KMS-11 (cell line): ENCODE results near the gene NDST1.

Experiments used
- H2AFZ ChIP-seq: fragments of 200-600 bp; sonication (generic); 2 replicates; pipeline ENCODE4 v1.6.1; 2016; ENCODE audit warnings: antibody characterized with exemption, mixed run types, low read depth
- H3K27ac ChIP-seq: fragments of 200-600 bp; sonication (generic); 2 replicates; pipeline ENCODE4 v1.6.1; 2016; ENCODE audit warnings: mild to moderate bottlenecking, mixed run types
- H3K27me3 ChIP-seq: fragments of 200-600 bp; sonication (generic); 2 replicates; pipeline ENCODE4 v1.6.1; 2017; ENCODE audit warnings: mild to moderate bottlenecking, low read depth, mixed run types, moderate library complexity; ENCODE audit not compliant: insufficient read depth
- H3K36me3 ChIP-seq: fragments of 200-600 bp; sonication (generic); 2 replicates; pipeline ENCODE4 v1.6.1; 2017; ENCODE audit warnings: mild to moderate bottlenecking, mixed run types; ENCODE audit not compliant: insufficient read depth
- H3K4me1 ChIP-seq: fragments of 200-600 bp; sonication (generic); 2 replicates; pipeline ENCODE4 v1.6.1; 2016; ENCODE audit warnings: mild to moderate bottlenecking, low read depth, mixed run types; ENCODE audit not compliant: poor library complexity, severe bottlenecking
- H3K4me2 ChIP-seq: fragments of 200-600 bp; sonication (generic); 2 replicates; pipeline ENCODE4 v1.7.0; 2016; ENCODE audit warnings: mild to moderate bottlenecking, mixed run types
- H3K4me3 ChIP-seq: fragments of 200-600 bp; sonication (generic); IDR thresholded peaks from 2 replicates; pipeline ENCODE4 v1.6.1; 2017; ENCODE audit warnings: low read depth, low read length, mixed read lengths; ENCODE audit not compliant: insufficient read depth
- H3K79me2 ChIP-seq: fragments of 200-600 bp; sonication (generic); 2 replicates; pipeline ENCODE4 v1.6.1; 2016; ENCODE audit warnings: low read depth, mixed run types; ENCODE audit not compliant: insufficient read depth
- H3K9ac ChIP-seq: fragments of 200-600 bp; sonication (generic); 2 replicates; pipeline ENCODE4 v1.6.1; 2016; ENCODE audit warnings: mild to moderate bottlenecking, mixed run types
- H4K20me1 ChIP-seq: fragments of 200-600 bp; sonication (generic); 2 replicates; pipeline ENCODE4 v1.6.1; 2016; ENCODE audit warnings: mild to moderate bottlenecking, mixed run types; ENCODE audit not compliant: insufficient read depth
- CTCF ChIP-seq: fragments of 200-600 bp; sonication (generic); conservative IDR thresholded peaks from 2 replicates; pipeline ENCODE4 v1.6.1; 2017; ENCODE audit warnings: low read depth, mild to moderate bottlenecking, antibody characterized with exemption, low read length, moderate library complexity, mixed read lengths

The NDST1 gene

GRCh38 chr5:150519978-150520377, 12.0 kb downstream of the NDST1 start:
- Histone ChIP-seq H3K27ac (no peak overlapping the region), H3K27me3 (no peaks in the 10 kb centered on the region), H3K9ac (no peak overlapping the region), H3K79me2 (no peaks in the 10 kb centered on the region), H2AFZ (no peak overlapping the region), H3K4me3 (no peak overlapping the region), H3K4me1 (no peaks in the 10 kb centered on the region), H3K36me3 (no peaks in the 10 kb centered on the region), H4K20me1 (no peaks in the 10 kb centered on the region), H3K4me2 (no peak overlapping the region)
- TF ChIP-seq CTCF: no peak

GRCh38 chr5:150520747-150521521, 13.0 kb downstream of the NDST1 start:
- H4K20me1 ChIP-seq: no peaks in the 10 kb centered on the region

GRCh38 chr5:150521522-150521817, 13.5 kb downstream of the NDST1 start:
- H3K4me1 ChIP-seq: no peaks in the 10 kb centered on the region
- no peak overlapping the region for H3K4me2 ChIP-seq
- TF ChIP-seq CTCF: no peak
- H3K9ac ChIP-seq: no peak overlapping the region
- H3K36me3 ChIP-seq: no peaks in the 10 kb centered on the region
- no peak overlapping the region for H3K4me3 ChIP-seq
- H3K79me2 ChIP-seq: no peaks in the 10 kb centered on the region
- no peaks in the 10 kb centered on the region for H3K27me3 ChIP-seq
- no peak overlapping the region for H2AFZ ChIP-seq
- no peak overlapping the region for H3K27ac ChIP-seq
- no peaks in the 10 kb centered on the region for H4K20me1 ChIP-seq

More at GRCh38 chr5:150520747-150521521, 13.0 kb downstream of the NDST1 start:
- no peaks in the 10 kb centered on the region for H3K36me3 ChIP-seq
- H3K4me1 ChIP-seq: no peaks in the 10 kb centered on the region
- H2AFZ ChIP-seq: no peak overlapping the region
- H3K9ac ChIP-seq: no peak overlapping the region
- no peak overlapping the region for H3K27ac ChIP-seq
- no peak overlapping the region for H3K4me2 ChIP-seq
- H3K27me3 ChIP-seq: no peaks in the 10 kb centered on the region
- no peak for TF ChIP-seq CTCF
- H3K79me2 ChIP-seq: no peaks in the 10 kb centered on the region
- H3K4me3 ChIP-seq: no peak overlapping the region

GRCh38 chr5:150521939-150522503, 14.1 kb downstream of the NDST1 start:
- Histone ChIP-seq H3K4me1 (no peaks in the 10 kb centered on the region), H3K4me2 (no peak overlapping the region)

More at GRCh38 chr5:150521939-150522503, 14.1 kb downstream of the NDST1 start:
- no peaks in the 10 kb centered on the region for H3K36me3 ChIP-seq
- no peak overlapping the region for H3K4me3 ChIP-seq
- no peak overlapping the region for H3K27ac ChIP-seq
- no peaks in the 10 kb centered on the region for H3K79me2 ChIP-seq
- TF ChIP-seq CTCF: no peak
- H3K9ac ChIP-seq: no peak overlapping the region
- no peak overlapping the region for H2AFZ ChIP-seq
- H4K20me1 ChIP-seq: no peaks in the 10 kb centered on the region
- H3K27me3 ChIP-seq: no peaks in the 10 kb centered on the region
